ENCODE measurements around the gene GPR176. TPM values are rescaled to one million over a fixed set of nuclear protein-coding genes. Genes with fewer than 3 reads are reported as not detected.

Gene GPR176
- total and polyA plus RNA-seq, 7 donors: 0.23 to 7.9 (median 3.9) TPM

DNA sequence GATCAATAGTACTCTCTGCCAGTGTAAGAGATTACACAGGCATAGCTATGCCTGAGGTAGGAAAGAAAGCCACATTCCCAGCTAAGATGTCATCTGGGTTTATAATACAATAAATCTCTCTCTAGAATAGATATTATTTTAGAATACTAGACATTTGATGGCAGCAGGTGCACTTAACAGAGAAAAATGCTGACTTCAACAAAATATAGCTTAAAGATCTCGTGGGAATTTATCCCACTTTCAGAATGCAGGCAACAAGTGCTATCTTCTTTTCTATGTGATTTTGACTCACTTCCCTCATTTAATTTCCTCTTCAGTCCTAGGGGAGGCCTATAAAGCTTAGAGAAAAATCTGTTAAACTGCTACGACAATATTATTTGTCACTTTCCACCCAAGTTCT, 76.5 kb downstream of the GPR176 start:
- WGBS, 2 donors: 69 to 85% methylated on average over 2 of the region's 2 CpGs
- Histone ChIP-seq H3K4me3 (no peak overlapping the region), H3K36me3 (no peaks in the 10 kb centered on the region), H3K9me3 (no peaks in the 10 kb centered on the region), H3K27ac (no peak overlapping the region), H3K27me3 (no peaks in the 10 kb centered on the region), H3K4me1 (no peaks in the 10 kb centered on the region)
- no peak for DNase-seq
- intact Hi-C loops (cut with DNase I): no loop called here
- TF ChIP-seq POLR2AphosphoS5 (IDR thresholded peaks at IDR 0.05) (no peak), POLR2A (IDR thresholded peaks at IDR 0.05) (no peak), EP300 (IDR thresholded peaks at IDR 0.05) (no peak)
- TF ChIP-seq, protein P1, sequence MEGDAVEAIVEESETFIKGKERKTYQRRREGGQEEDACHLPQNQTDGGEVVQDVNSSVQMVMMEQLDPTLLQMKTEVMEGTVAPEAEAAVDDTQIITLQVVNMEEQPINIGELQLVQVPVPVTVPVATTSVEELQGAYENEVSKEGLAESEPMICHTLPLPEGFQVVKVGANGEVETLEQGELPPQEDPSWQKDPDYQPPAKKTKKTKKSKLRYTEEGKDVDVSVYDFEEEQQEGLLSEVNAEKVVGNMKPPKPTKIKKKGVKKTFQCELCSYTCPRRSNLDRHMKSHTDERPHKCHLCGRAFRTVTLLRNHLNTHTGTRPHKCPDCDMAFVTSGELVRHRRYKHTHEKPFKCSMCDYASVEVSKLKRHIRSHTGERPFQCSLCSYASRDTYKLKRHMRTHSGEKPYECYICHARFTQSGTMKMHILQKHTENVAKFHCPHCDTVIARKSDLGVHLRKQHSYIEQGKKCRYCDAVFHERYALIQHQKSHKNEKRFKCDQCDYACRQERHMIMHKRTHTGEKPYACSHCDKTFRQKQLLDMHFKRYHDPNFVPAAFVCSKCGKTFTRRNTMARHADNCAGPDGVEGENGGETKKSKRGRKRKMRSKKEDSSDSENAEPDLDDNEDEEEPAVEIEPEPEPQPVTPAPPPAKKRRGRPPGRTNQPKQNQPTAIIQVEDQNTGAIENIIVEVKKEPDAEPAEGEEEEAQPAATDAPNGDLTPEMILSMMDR (IDR thresholded peaks at IDR 0.05): no peak

DNA sequence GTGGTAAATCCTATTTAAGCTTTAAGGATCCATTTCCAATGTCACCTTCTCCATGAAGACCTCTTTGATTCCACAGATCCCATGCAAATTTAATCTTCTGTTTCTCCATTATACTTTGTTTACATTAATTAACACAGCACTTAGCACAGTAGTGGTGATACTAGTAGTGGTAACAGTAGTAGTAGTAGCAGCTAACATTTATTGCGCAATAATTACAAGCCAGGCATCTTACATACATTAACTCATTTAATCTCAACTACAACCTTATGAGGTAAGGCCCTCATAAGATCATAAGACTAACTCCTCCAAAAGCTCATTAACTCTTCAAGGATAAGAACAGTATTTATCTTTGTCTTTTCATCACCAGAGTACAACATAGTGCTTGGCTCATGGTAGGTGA, 82.6 kb downstream of the GPR176 start:
- H3K27me3 ChIP-seq: no peaks in the 10 kb centered on the region
- H3K27ac ChIP-seq: no peak overlapping the region
- no peak overlapping the region for H3K4me3 ChIP-seq
- H3K9me3 ChIP-seq: no peaks in the 10 kb centered on the region
- intact Hi-C loops (cut with DNase I): no loop called here
- 94 to 97% methylated on average over 1 of the region's 1 CpG for WGBS, 2 donors
- TF ChIP-seq EP300 (IDR thresholded peaks at IDR 0.05) (no peak), POLR2A (IDR thresholded peaks at IDR 0.05) (no peak), POLR2AphosphoS5 (IDR thresholded peaks at IDR 0.05) (no peak)
- TF ChIP-seq, protein P1 (IDR thresholded peaks at IDR 0.05): no peak
- H3K4me1 ChIP-seq: no peaks in the 10 kb centered on the region
- DNase-seq: no peak
- no peaks in the 10 kb centered on the region for H3K36me3 ChIP-seq

DNA sequence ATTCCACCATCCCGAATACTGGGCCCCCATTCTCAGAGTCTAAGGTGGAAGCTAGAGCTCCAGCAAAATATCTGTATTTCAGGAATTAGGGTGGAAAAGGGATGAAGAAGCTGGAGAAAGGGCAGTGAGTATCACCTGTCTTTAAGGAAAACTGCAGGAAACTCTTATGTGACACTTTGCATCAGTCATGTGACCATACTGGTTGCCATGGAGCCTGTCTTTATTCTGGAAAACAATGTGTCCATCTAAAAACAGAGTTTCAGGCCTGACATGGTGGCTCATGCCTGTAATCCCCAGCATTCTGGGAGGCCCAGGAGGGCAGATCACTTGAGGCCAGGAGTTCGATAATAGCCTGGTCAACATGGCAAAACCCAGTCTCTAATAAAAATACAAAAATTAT, 84.5 kb downstream of the GPR176 start:
- intact Hi-C loops (cut with DNase I): no loop called here

DNA sequence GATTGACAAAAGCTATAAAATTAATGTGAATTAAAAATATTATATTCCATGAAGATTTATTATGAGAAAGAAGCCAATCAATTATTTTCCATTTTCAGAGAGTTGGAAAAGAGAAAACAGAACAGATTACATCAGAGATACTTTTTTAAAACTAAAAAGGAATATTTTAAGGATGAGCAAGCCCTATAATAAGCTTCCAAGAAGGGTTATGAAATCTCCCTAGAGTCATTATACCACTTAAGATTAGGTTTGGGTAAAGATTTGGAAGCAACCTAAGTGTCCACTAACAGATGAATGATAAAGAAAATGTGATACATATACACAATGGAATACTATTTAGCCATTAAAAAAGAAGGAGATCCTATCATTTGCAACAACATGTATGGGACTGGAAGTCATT, 85.8 kb downstream of the GPR176 start:
- Histone ChIP-seq H3K9me3 (no peaks in the 10 kb centered on the region), H3K4me3 (no peak overlapping the region), H3K27ac (no peak overlapping the region), H3K36me3 (no peaks in the 10 kb centered on the region), H3K4me1 (no peaks in the 10 kb centered on the region), H3K27me3 (no peaks in the 10 kb centered on the region)
- no peak for DNase-seq
- TF ChIP-seq EP300 (IDR thresholded peaks at IDR 0.05) (no peak), POLR2AphosphoS5 (IDR thresholded peaks at IDR 0.05) (no peak), POLR2A (IDR thresholded peaks at IDR 0.05) (no peak)
- TF ChIP-seq, protein P1 (IDR thresholded peaks at IDR 0.05): no peak
- intact Hi-C loops (cut with DNase I): no loop called here

More for the DNA sequence above, 84.5 kb downstream of the GPR176 start:
- H3K27me3 ChIP-seq: no peaks in the 10 kb centered on the region
- no peaks in the 10 kb centered on the region for H3K36me3 ChIP-seq
- 96% methylated on average over 2 of the region's 2 CpGs for WGBS, 2 donors
- H3K9me3 ChIP-seq: no peaks in the 10 kb centered on the region
- no peak overlapping the region for H3K4me3 ChIP-seq
- no peaks in the 10 kb centered on the region for H3K4me1 ChIP-seq
- TF ChIP-seq EP300 (IDR thresholded peaks at IDR 0.05): no peak
- TF ChIP-seq POLR2AphosphoS5 (IDR thresholded peaks at IDR 0.05): no peak
- TF ChIP-seq POLR2A (IDR thresholded peaks at IDR 0.05): no peak
- TF ChIP-seq, protein P1 (IDR thresholded peaks at IDR 0.05): no peak
- no peak for DNase-seq
- H3K27ac ChIP-seq: no peak overlapping the region

DNA sequence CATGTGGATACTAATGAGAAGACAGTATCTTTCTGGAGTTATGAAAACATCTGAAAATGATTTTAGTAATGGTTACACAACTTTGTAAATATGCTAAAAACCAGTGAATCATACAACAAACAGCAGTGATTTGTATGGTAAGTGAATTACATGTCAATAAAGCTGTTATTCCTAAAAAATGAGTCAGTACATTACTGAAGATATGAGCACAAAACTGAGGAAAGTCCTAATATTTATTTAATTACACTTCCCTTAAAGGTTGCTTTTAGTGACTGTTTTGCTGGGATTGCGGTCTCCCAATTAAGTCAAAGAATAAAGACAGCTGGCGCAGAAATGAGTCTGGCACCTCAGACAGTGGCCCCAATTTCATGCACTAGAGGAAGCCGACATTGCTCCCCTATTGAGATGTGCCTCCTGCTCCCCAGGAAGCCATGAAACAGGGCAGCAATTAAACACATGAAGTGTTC, 86.5 kb downstream of the GPR176 start:
- H3K9me3 ChIP-seq: no peaks in the 10 kb centered on the region
- no peaks in the 10 kb centered on the region for H3K36me3 ChIP-seq
- TF ChIP-seq POLR2A (IDR thresholded peaks at IDR 0.05) (no peak), EP300 (IDR thresholded peaks at IDR 0.05) (no peak), POLR2AphosphoS5 (IDR thresholded peaks at IDR 0.05) (no peak)
- TF ChIP-seq, protein P1 (IDR thresholded peaks at IDR 0.05): no peak
- DNase-seq: no peak
- WGBS, 2 donors: 95 to 98% methylated on average over 3 of the region's 3 CpGs
- no peak overlapping the region for H3K4me3 ChIP-seq
- H3K27ac ChIP-seq: no peak overlapping the region
- no peaks in the 10 kb centered on the region for H3K27me3 ChIP-seq
- intact Hi-C loops (cut with DNase I): no loop called here
- peaks cover 0 to 7% (median under 1%) of the 10 kb centered on the region in 4 donors for H3K4me1 ChIP-seq

Data from sigmoid colon (tissue), 7 donors.